HFF-Myc (cell line): ENCODE results near the gene ZNF574.
A peak's percentile ranks its signal among the peaks of the same experiment; 100 is the strongest.
"Not testable (repeated sequence)": the region's sequence is repeated elsewhere in the genome, so short reads cannot be mapped to it uniquely, and the experiment has no call there.

Experiments used
- DNase-seq: peaks from one replicate; pipeline ENCODE4 v3.0.0-alpha.2; 2011; ENCODE audit warnings: low read depth; ENCODE audit errors: extremely low read depth
- H3K4me3 ChIP-seq: replicated peaks from 2 replicates; pipeline ENCODE4 v1.5.1; 2011; ENCODE audit warnings: low read depth, mild to moderate bottlenecking, control low read depth, low read length
- TF ChIP-seq, protein P1 (sequence below): IDR thresholded peaks from 2 replicates; pipeline ENCODE4 v1.5.1; 2012; ENCODE audit warnings: mild to moderate bottlenecking, low read depth, low read length, control low read depth; ENCODE audit errors: missing control alignments

The ZNF574 gene

GRCh38 chr19:42099336-42099925 is 23.5 kb downstream of the ZNF574 start:
- H3K4me3 ChIP-seq: no peak overlapping the region
- DNase-seq: no peak
- TF ChIP-seq, protein P1, sequence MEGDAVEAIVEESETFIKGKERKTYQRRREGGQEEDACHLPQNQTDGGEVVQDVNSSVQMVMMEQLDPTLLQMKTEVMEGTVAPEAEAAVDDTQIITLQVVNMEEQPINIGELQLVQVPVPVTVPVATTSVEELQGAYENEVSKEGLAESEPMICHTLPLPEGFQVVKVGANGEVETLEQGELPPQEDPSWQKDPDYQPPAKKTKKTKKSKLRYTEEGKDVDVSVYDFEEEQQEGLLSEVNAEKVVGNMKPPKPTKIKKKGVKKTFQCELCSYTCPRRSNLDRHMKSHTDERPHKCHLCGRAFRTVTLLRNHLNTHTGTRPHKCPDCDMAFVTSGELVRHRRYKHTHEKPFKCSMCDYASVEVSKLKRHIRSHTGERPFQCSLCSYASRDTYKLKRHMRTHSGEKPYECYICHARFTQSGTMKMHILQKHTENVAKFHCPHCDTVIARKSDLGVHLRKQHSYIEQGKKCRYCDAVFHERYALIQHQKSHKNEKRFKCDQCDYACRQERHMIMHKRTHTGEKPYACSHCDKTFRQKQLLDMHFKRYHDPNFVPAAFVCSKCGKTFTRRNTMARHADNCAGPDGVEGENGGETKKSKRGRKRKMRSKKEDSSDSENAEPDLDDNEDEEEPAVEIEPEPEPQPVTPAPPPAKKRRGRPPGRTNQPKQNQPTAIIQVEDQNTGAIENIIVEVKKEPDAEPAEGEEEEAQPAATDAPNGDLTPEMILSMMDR: no peak

GRCh38 chr19:42100241-42100640 is 24.3 kb downstream of the ZNF574 start:
- not testable (repeated sequence) for H3K4me3 ChIP-seq, DNase-seq

GRCh38 chr19:42102877-42103276 is 26.9 kb downstream of the ZNF574 start:
- TF ChIP-seq, protein P1: no peak
- no peak overlapping the region for H3K4me3 ChIP-seq
- DNase-seq: no peak

- TF ChIP-seq, protein P1: no peak
- H3K4me3 ChIP-seq: no peak overlapping the region
- no peak for DNase-seq
Observed at GRCh38 chr19:42105368-42105767, 29.4 kb downstream of the ZNF574 start.

DNA sequence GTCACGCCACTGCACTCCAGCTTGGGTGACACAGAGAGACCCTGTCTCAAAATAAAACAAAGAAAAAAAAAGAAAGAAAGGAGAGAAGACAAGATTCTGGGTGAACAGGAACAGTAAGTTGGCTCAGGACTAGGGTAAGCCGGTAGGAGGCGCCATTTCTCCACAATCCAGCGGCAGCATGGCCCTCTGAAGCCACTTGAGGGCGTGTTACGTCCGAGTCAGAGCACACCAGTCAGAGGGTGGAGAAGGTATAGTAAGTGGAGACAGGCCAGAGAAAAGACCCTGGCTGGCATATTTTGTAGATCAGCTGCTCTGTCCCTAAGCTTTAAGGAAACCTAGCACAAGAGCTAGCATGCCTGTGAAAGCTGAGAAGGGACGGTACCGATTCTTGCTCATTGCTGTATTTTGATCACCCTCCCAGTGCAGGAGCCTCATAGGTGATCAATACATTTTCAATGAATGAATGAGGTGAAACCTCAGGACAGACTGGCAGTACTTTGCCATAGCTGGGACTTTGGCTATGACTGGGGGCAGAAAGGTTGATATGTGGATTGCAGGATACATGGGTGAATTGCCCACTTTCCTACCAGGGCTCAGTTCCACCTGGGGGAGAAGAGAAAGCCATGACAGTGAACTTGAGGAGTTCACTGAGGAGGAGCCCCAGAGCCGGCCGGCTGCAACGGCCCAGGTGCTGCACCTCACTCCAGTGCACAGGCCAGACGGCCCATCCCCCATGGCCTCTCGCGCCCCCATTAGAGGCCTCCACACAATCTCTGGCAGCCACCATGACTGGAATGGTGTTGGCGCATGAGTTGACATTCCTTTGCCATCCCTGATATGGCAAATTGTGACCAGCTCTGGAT is 32.8 kb downstream of the ZNF574 start:
- H3K4me3 ChIP-seq: no peak overlapping the region

GRCh38 chr19:42109896-42110295 is 33.9 kb downstream of the ZNF574 start:
- H3K4me3 ChIP-seq: no peak overlapping the region
- TF ChIP-seq, protein P1: no peak
- no peak for DNase-seq

More for the DNA sequence above, 32.8 kb downstream of the ZNF574 start:
- peak; percentile 84 for DNase-seq
- TF ChIP-seq, protein P1: peak; percentile 100

- TF ChIP-seq, protein P1: no peak
- DNase-seq: no peak
- H3K4me3 ChIP-seq: no peak overlapping the region
Observed at GRCh38 chr19:42110658-42111057, 34.7 kb downstream of the ZNF574 start.
